Left ventricle myocardium inferior (tissue), 1 donor: Measurements from ENCODE around the gene PPP1R13B. TPM values are rescaled to one million over a fixed set of nuclear protein-coding genes. Genes with fewer than 3 reads are reported as not detected.

Source experiments
- DNase-seq: peaks from one replicate; pipeline ENCODE4 v3.0.0-alpha.2; 2020
- H3K27ac ChIP-seq: fragments of 200-600 bp; replicated peaks from 2 replicates; pipeline ENCODE4 v1.8.0; 2021
- H3K27me3 ChIP-seq: fragments of 200-600 bp; 2 replicates; pipeline ENCODE4 v1.8.0; 2021; ENCODE audit warnings: low read depth
- H3K36me3 ChIP-seq: fragments of 200-600 bp; 2 replicates; pipeline ENCODE4 v1.8.0; 2021
- H3K4me1 ChIP-seq: fragments of 200-600 bp; 2 replicates; pipeline ENCODE4 v1.8.0; 2021
- H3K4me3 ChIP-seq: fragments of 200-600 bp; 2 replicates; pipeline ENCODE4 v1.8.0; 2021; ENCODE audit warnings: mild to moderate bottlenecking, moderate library complexity
- H3K9me3 ChIP-seq: fragments of 200-600 bp; replicated peaks from 2 replicates; pipeline ENCODE4 v1.8.0; 2021
- CTCF ChIP-seq: fragments of 200-600 bp; IDR thresholded peaks from 2 replicates; pipeline ENCODE4 v1.8.0; 2021; ENCODE audit warnings: antibody characterized with exemption, mild to moderate bottlenecking, borderline replicate concordance
- intact Hi-C: fragments of 100-400 bp; cut with micrococcal nuclease; formaldehyde crosslinking; loops from one replicate; pipeline ENCODE4 v1.11.0; 2022
- total RNA-seq: library from RNA; stranded (reverse); fragmentation: NEBNext Ultra II Directional; extraction: Animal tissue kit (Norgen Biotek cat#: 25700); gene quantifications from one replicate; pipeline ENCODE4 v1.2.1, GENCODE V29; 2021
- donor health status: DM: no; HTN: yes; CAD: no; lungs with severe emphysema.

The PPP1R13B gene
- total RNA-seq, 1 donor from 2014 or later: 104 TPM

- no peak for DNase-seq
- TF ChIP-seq CTCF: no peak
- H3K27ac ChIP-seq: no peak overlapping the region
- no peaks in the 10 kb centered on the region for H3K27me3 ChIP-seq
- peaks cover 28% of the 10 kb centered on the region for H3K4me1 ChIP-seq
- intact Hi-C loops: no loop called here
- no peak overlapping the region for H3K4me3 ChIP-seq
- no peaks in the 10 kb centered on the region for H3K36me3 ChIP-seq
- H3K9me3 ChIP-seq: no peaks in the 10 kb centered on the region
Measured at GRCh38 chr14:103887557-103888115, 40.3 kb upstream of the PPP1R13B start.

GRCh38 chr14:103887170-103887501 lies 39.8 kb upstream of the PPP1R13B start:
- no peak for DNase-seq
- no peak for TF ChIP-seq CTCF
- no peak overlapping the region for H3K27ac ChIP-seq
- no peaks in the 10 kb centered on the region for H3K27me3 ChIP-seq
- intact Hi-C loops: no loop called here
- no peaks in the 10 kb centered on the region for H3K36me3 ChIP-seq
- peaks cover 33% of the 10 kb centered on the region for H3K4me1 ChIP-seq
- H3K9me3 ChIP-seq: no peaks in the 10 kb centered on the region
- H3K4me3 ChIP-seq: no peak overlapping the region

GRCh38 chr14:103886304-103887169 lies 39.2 kb upstream of the PPP1R13B start:
- H3K4me3 ChIP-seq: no peak overlapping the region
- TF ChIP-seq CTCF: no peak
- H3K4me1 ChIP-seq: peaks cover 34% of the 10 kb centered on the region
- no peaks in the 10 kb centered on the region for H3K27me3 ChIP-seq
- H3K9me3 ChIP-seq: no peaks in the 10 kb centered on the region
- intact Hi-C loops: no loop called here
- H3K27ac ChIP-seq: no peak overlapping the region
- H3K36me3 ChIP-seq: no peaks in the 10 kb centered on the region
- DNase-seq: no peak

GRCh38 chr14:103885509-103885932 lies 38.1 kb upstream of the PPP1R13B start:
- no peak for DNase-seq
- Histone ChIP-seq H3K27ac (no peak overlapping the region), H3K27me3 (no peaks in the 10 kb centered on the region), H3K4me3 (no peak overlapping the region), H3K9me3 (no peaks in the 10 kb centered on the region), H3K4me1 (peaks cover 34% of the 10 kb centered on the region), H3K36me3 (no peaks in the 10 kb centered on the region)
- no peak for TF ChIP-seq CTCF
- intact Hi-C loops: no loop called here

GRCh38 chr14:103884854-103885253 lies 37.5 kb upstream of the PPP1R13B start:
- H3K36me3 ChIP-seq: no peaks in the 10 kb centered on the region
- H3K4me1 ChIP-seq: peaks cover 34% of the 10 kb centered on the region
- no peak overlapping the region for H3K27ac ChIP-seq
- intact Hi-C loops: no loop called here
- no peak overlapping the region for H3K4me3 ChIP-seq
- no peak for TF ChIP-seq CTCF
- no peaks in the 10 kb centered on the region for H3K27me3 ChIP-seq
- no peaks in the 10 kb centered on the region for H3K9me3 ChIP-seq
- no peak for DNase-seq
